GM23338 (cell line): ENCODE data around the gene MTCL1. TPM values are rescaled to one million over a fixed set of nuclear protein-coding genes. Genes with fewer than 3 reads are reported as not detected.

ENCODE experiments used
- ATAC-seq: fragments of 200-7000 bp; cut with Tn5 transposase; 3 replicates; pipeline ENCODE4 v1.9.1; 2020
- DNase-seq: peaks from one replicate; pipeline ENCODE4 v3.0.0-alpha.2; 2015; ENCODE audit warnings: low spot score
- H2AFZ ChIP-seq: fragments of 200-600 bp; sonication (generic); 2 replicates; pipeline ENCODE4 v1.8.0; 2016; ENCODE audit warnings: antibody characterized with exemption, mild to moderate bottlenecking, moderate library complexity
- H3F3A ChIP-seq: fragments of 200-600 bp; sonication (generic); replicated peaks from 2 replicates; pipeline ENCODE4 v1.8.0; 2017; ENCODE audit warnings: antibody characterized with exemption, mixed run types, low read depth
- H3K27ac ChIP-seq: fragments of 200-600 bp; sonication (generic); 2 replicates; pipeline ENCODE4 v1.6.1; 2016; ENCODE audit warnings: low read depth
- H3K27me3 ChIP-seq: fragments of 200-600 bp; sonication (generic); 2 replicates; pipeline ENCODE4 v1.8.0; 2016; ENCODE audit warnings: mild to moderate bottlenecking, mixed run types, moderate library complexity; ENCODE audit not compliant: insufficient read depth
- H3K36me3 ChIP-seq: fragments of 200-600 bp; sonication (generic); 2 replicates; pipeline ENCODE4 v1.8.0; 2016; ENCODE audit warnings: mild to moderate bottlenecking; ENCODE audit not compliant: insufficient read depth
- H3K4me1 ChIP-seq: fragments of 200-600 bp; sonication (generic); 2 replicates; pipeline ENCODE4 v1.8.0; 2016; ENCODE audit warnings: mild to moderate bottlenecking, moderate library complexity; ENCODE audit not compliant: insufficient read depth
- H3K4me2 ChIP-seq: fragments of 200-600 bp; sonication (generic); 2 replicates; pipeline ENCODE4 v1.7.1; 2017; ENCODE audit warnings: mixed run types
- H3K4me3 ChIP-seq: fragments of 200-600 bp; sonication (generic); 2 replicates; pipeline ENCODE4 v1.6.1; 2016; ENCODE audit warnings: mixed run types
- H3K79me2 ChIP-seq: fragments of 200-600 bp; sonication (generic); replicated peaks from 2 replicates; pipeline ENCODE4 v1.8.0; 2017; ENCODE audit warnings: mild to moderate bottlenecking; ENCODE audit not compliant: insufficient read depth
- H3K9me2 ChIP-seq: fragments of 200-600 bp; sonication (generic); 2 replicates; pipeline ENCODE4 v1.8.0; 2017; ENCODE audit not compliant: insufficient read depth
- H4K20me1 ChIP-seq: fragments of 200-600 bp; sonication (generic); replicated peaks from 2 replicates; pipeline ENCODE4 v1.8.0; 2017; ENCODE audit warnings: mild to moderate bottlenecking; ENCODE audit not compliant: insufficient read depth
- H3K27ac Mint-ChIP-seq: 2 replicates; pipeline ENCODE4 v1.8.0; 2020; ENCODE audit warnings: inconsistent platforms, mild to moderate bottlenecking, moderate library complexity, mixed read lengths
- H3K27me3 Mint-ChIP-seq: 3 replicates; pipeline ENCODE4 v1.8.0; 2022; ENCODE audit warnings: low read depth, mild to moderate bottlenecking, moderate library complexity, mixed read lengths, inconsistent platforms; ENCODE audit not compliant: insufficient read depth, poor library complexity
- H3K36me3 Mint-ChIP-seq: 3 replicates; pipeline ENCODE4 v1.8.0; 2021; ENCODE audit warnings: low read depth, mild to moderate bottlenecking, inconsistent platforms, moderate library complexity, mixed read lengths
- H3K4me1 Mint-ChIP-seq: 3 replicates; pipeline ENCODE4 v1.8.0; 2020; ENCODE audit warnings: mild to moderate bottlenecking, inconsistent platforms, mixed read lengths
- H3K4me3 Mint-ChIP-seq: 3 replicates; pipeline ENCODE4 v1.8.0; 2021; ENCODE audit warnings: moderate library complexity, mild to moderate bottlenecking, inconsistent platforms, mixed read lengths
- H3K9me3 Mint-ChIP-seq: 3 replicates; pipeline ENCODE4 v1.8.0; 2020; ENCODE audit warnings: moderate library complexity, mild to moderate bottlenecking, inconsistent platforms, mixed read lengths
- CTCF ChIP-seq, 2 experiments: fragments of 200-600 bp in 1 of 2; sonication (generic) in 1 of 2; conservative IDR thresholded peaks; 2 replicates each; pipeline versions ENCODE4 v1.5.1 to v1.6.1; 2016 to 2017; ENCODE audit warnings: antibody characterized with exemption in 2 of 2, low read depth in 2 of 2, mild to moderate bottlenecking in 2 of 2, moderate library complexity in 1 of 2
- ETS1 ChIP-seq: IDR thresholded peaks from 2 replicates; pipeline ENCODE4 v1.6.1; 2016; ENCODE audit warnings: antibody characterized with exemption
- EZH2 ChIP-seq: fragments of 200-600 bp; sonication (generic); IDR thresholded peaks from one replicate; pipeline ENCODE4 v1.8.0; 2017; ENCODE audit warnings: antibody characterized with exemption, mild to moderate bottlenecking, low read depth; ENCODE audit not compliant: unreplicated experiment
- EZH2phosphoT487 ChIP-seq: fragments of 200-600 bp; sonication (generic); IDR thresholded peaks from one replicate; pipeline ENCODE4 v1.8.1; 2018; ENCODE audit warnings: antibody characterized with exemption; ENCODE audit not compliant: unreplicated experiment
- JUNB ChIP-seq: IDR thresholded peaks from one replicate; pipeline ENCODE4 v1.6.1; 2016; ENCODE audit warnings: antibody characterized with exemption; ENCODE audit not compliant: unreplicated experiment
- NANOG ChIP-seq: IDR thresholded peaks from 2 replicates; pipeline ENCODE4 v1.6.1; 2016; ENCODE audit warnings: antibody characterized with exemption, borderline replicate concordance
- POLR2AphosphoS5 ChIP-seq: IDR thresholded peaks from 2 replicates; pipeline ENCODE4 v1.6.1; 2016; ENCODE audit warnings: antibody characterized with exemption, low read depth
- STAT1 ChIP-seq: IDR thresholded peaks from one replicate; pipeline ENCODE4 v1.6.1; 2016; ENCODE audit warnings: antibody characterized with exemption; ENCODE audit not compliant: unreplicated experiment
- ZNF114 ChIP-seq: fragments of 250-450 bp; sonication (Bioruptor Pico); IDR thresholded peaks from 2 replicates; pipeline ENCODE4 v1.5.0; 2020; ENCODE audit warnings: mild to moderate bottlenecking, moderate library complexity
- ZNF331 ChIP-seq: fragments of 250-450 bp; sonication (Bioruptor Pico); IDR thresholded peaks from 2 replicates; pipeline ENCODE4 v1.5.0; 2020; ENCODE audit warnings: low read depth, mild to moderate bottlenecking, moderate library complexity
- ZNF462 ChIP-seq: fragments of 250-450 bp; sonication (Bioruptor Pico); IDR thresholded peaks from 2 replicates; pipeline ENCODE4 v1.5.0; 2020; ENCODE audit warnings: mild to moderate bottlenecking, moderate library complexity
- polyA plus RNA-seq: library from polyadenylated mRNA; unstranded; fragments of >200 nt; fragmentation: Nextera tagmentation; extraction: Ambion mirVana; gene quantifications from 2 replicates; pipeline ENCODE4 v1.2.1, GENCODE V29; 2016
- total RNA-seq: library from RNA; depleted of rRNA; stranded (reverse); fragments of >200 nt; shearing (Covaris generic); gene quantifications from 2 replicates; pipeline ENCODE4 v1.2.3, GENCODE V29; 2014

The MTCL1 gene
- total and polyA plus RNA-seq, 2 experiments from 2014 or later: 14.4 to 45.0 TPM

- H3K36me3 ChIP-seq: no peaks in the 10 kb centered on the region
- no peaks in the 10 kb centered on the region for H3K36me3 Mint-ChIP-seq
- no peak for ATAC-seq
- H2AFZ ChIP-seq: 0 out of 2 replicates have a peak overlapping the region, but pooled peaks have one; percentile 14
- H3K27ac ChIP-seq: no peak overlapping the region
- H3F3A ChIP-seq: no peaks in the 10 kb centered on the region
- peaks cover 19% of the 10 kb centered on the region for H3K4me1 Mint-ChIP-seq
- no peaks in the 10 kb centered on the region for H3K27me3 ChIP-seq
- TF ChIP-seq ZNF331 (no peak), ETS1 (no peak), ZNF114 (CRISPR knock-in tag) (no peak), EZH2phosphoT487 (no peak)
- H3K27me3 Mint-ChIP-seq: peaks cover 12% of the 10 kb centered on the region
- no peaks in the 10 kb centered on the region for H3K9me2 ChIP-seq
- no peak for DNase-seq
- H3K27ac Mint-ChIP-seq: peak overlapping the region; percentile 9; the same call in 1 of the 2 replicates
- peaks cover 24% of the 10 kb centered on the region for H3K4me1 ChIP-seq
- no peak overlapping the region for H3K4me3 Mint-ChIP-seq
- no peaks in the 10 kb centered on the region for H3K79me2 ChIP-seq
- H3K4me2 ChIP-seq: no peak overlapping the region
- H3K9me3 Mint-ChIP-seq: no peaks in the 10 kb centered on the region
- no peak overlapping the region for H3K4me3 ChIP-seq
- H4K20me1 ChIP-seq: no peaks in the 10 kb centered on the region
Observed at GRCh38 chr18:8684577-8684976, 20.8 kb upstream of the MTCL1 start.

GRCh38 chr18:8685141-8685913 lies 20.0 kb upstream of the MTCL1 start:
- no peak overlapping the region for H3K4me2 ChIP-seq
- Mint-ChIP-seq H3K4me1 (peaks cover 27% of the 10 kb centered on the region), H3K4me3 (no peak overlapping the region), H3K9me3 (no peaks in the 10 kb centered on the region), H3K36me3 (no peaks in the 10 kb centered on the region), H3K27me3 (peaks cover 12% of the 10 kb centered on the region), H3K27ac (no peak overlapping the region; the same call in 1 of the 2 replicates)
- no peaks in the 10 kb centered on the region for H4K20me1 ChIP-seq
- H3K4me3 ChIP-seq: no peak overlapping the region
- H3F3A ChIP-seq: no peaks in the 10 kb centered on the region
- DNase-seq (no peak), ATAC-seq (peak; percentile 47)
- no peak overlapping the region for H3K27ac ChIP-seq
- no peaks in the 10 kb centered on the region for H3K27me3 ChIP-seq
- peak overlapping the region; percentile 97 for H2AFZ ChIP-seq
- peaks cover 24% of the 10 kb centered on the region for H3K4me1 ChIP-seq
- H3K9me2 ChIP-seq: no peaks in the 10 kb centered on the region
- no peaks in the 10 kb centered on the region for H3K79me2 ChIP-seq
- H3K36me3 ChIP-seq: no peaks in the 10 kb centered on the region
- TF ChIP-seq POLR2AphosphoS5: no peak
- no peak for TF ChIP-seq ZNF331
- no peak for TF ChIP-seq CTCF (conservative IDR thresholded peaks at IDR 0.05; ENCODE audit: low read depth in 2 of 2)
- TF ChIP-seq ETS1: no peak
- no peak for TF ChIP-seq JUNB
- no peak for TF ChIP-seq STAT1
- no peak for TF ChIP-seq ZNF114 (CRISPR knock-in tag)
- TF ChIP-seq NANOG: no peak
- no peak for TF ChIP-seq ZNF462 (CRISPR knock-in tag)
- no peak for TF ChIP-seq EZH2
